ENCODE data around the gene PTOV1.
A peak's percentile ranks its signal among the peaks of the same experiment; 100 is the strongest.

The PTOV1 gene

GRCh38 chr19:49850487-49851342 lies at the start of gene PTOV1:
Gene PTOV1, plus strand, starts transcription at chr19:49851159.
- DNase-seq (ENCODE audit: insufficient read length, low spot score) = peak; percentile 93
- FAIRE-seq = peak; percentile 55

DNA sequence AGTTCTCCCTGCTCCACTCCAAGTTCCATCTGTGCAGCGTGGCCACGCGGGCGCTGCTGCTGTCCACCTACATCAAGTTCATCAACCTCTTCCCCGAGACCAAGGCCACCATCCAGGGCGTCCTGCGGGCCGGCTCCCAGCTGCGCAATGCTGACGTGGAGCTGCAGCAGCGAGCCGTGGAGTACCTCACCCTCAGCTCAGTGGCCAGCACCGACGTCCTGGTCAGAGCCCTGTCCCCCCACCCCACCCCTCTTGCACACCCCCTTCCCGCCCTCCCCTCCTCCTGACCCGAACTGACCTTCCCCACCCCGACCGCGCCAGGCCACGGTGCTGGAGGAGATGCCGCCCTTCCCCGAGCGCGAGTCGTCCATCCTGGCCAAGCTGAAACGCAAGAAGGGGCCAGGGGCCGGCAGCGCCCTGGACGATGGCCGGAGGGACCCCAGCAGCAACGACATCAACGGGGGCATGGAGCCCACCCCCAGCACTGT lies 49.5 kb upstream of the PTOV1 start:
- DNase-seq (ENCODE audit: insufficient read length, low spot score) (no peak), FAIRE-seq (no peak)

- FAIRE-seq (no peak), DNase-seq (ENCODE audit: insufficient read length, low spot score) (no peak)
Measured at GRCh38 chr19:49801966-49802661, 48.8 kb upstream of the PTOV1 start.

GRCh38 chr19:49802836-49803528 lies 48.0 kb upstream of the PTOV1 start:
- FAIRE-seq = no peak
- DNase-seq (ENCODE audit: insufficient read length, low spot score) = no peak

GRCh38 chr19:49803529-49803856 lies 47.5 kb upstream of the PTOV1 start:
- no peak for FAIRE-seq
- no peak for DNase-seq (ENCODE audit: insufficient read length, low spot score)

DNA sequence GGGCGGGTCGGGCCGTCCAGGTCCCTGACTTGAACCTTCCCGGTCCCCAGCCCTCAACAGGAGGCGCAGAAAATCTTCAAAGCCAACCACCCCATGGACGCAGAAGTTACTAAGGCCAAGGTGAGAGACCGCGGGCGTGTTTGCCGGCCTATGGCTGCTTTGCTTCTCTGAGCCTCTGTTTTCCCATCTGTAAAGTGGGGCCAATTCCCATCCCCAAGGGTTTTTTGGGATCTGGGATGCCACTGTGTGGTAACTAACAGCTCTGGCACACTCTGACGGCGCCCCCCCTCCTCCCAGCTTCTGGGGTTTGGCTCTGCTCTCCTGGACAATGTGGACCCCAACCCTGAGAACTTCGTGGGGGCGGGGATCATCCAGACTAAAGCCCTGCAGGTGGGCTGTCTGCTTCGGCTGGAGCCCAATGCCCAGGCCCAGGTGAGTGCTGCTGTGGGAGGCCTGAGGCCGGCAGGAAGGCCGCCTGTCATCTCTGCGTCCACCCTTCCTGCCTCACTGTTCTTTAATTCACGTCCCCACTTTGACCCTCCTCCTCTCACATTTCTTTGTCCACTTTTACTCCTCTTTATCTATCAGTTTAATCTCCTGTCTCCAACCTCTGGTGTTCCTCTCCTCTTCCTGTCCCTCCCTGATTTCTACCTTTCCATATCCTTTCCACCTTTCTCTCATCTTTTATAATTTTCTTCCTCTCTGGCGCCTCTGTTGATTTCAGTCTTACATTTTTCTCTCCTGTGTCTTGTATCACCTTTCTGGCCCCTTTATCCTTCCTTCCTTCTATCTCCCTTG lies 44.9 kb upstream of the PTOV1 start:
- FAIRE-seq (no peak), DNase-seq (ENCODE audit: insufficient read length, low spot score) (no peak)

GRCh38 chr19:49806620-49806959 lies 44.4 kb upstream of the PTOV1 start:
- FAIRE-seq = no peak

GRCh38 chr19:49807058-49807903 lies 43.7 kb upstream of the PTOV1 start:
- FAIRE-seq (no peak), DNase-seq (ENCODE audit: insufficient read length, low spot score) (no peak)

More at GRCh38 chr19:49806620-49806959, 44.4 kb upstream of the PTOV1 start:
- no peak for DNase-seq (ENCODE audit: insufficient read length, low spot score)

- DNase-seq (ENCODE audit: insufficient read length, low spot score) (no peak), FAIRE-seq (no peak)
Measured at GRCh38 chr19:49807904-49808675, 42.9 kb upstream of the PTOV1 start.

- no peak for DNase-seq (ENCODE audit: insufficient read length, low spot score)
Measured at GRCh38 chr19:49808711-49809159, 42.2 kb upstream of the PTOV1 start.

GRCh38 chr19:49809160-49809940 lies 41.6 kb upstream of the PTOV1 start:
- FAIRE-seq (no peak), DNase-seq (ENCODE audit: insufficient read length, low spot score) (no peak)

More at GRCh38 chr19:49808711-49809159, 42.2 kb upstream of the PTOV1 start:
- FAIRE-seq = no peak

DNA sequence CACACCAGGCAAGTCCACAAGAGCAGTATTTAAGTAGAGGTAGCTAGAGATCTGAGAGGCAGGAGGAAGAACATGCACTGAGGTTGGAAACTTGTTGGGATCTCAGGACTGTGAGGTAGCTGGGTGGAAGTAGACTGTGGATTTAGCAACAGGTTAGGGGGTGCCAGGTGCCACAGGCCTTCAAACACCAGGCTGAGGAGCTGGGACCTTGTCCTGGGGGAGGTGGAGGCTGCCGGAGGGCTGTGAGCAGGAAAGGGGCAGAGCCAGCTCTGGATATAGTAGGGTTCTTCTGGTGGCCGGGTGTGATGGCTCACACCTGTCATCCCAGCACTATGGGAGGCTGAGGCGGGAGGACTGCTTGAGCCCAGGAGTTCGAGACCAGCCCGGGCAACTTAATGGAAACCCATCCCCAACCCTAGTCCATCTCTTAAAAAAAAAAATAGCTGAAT lies 41.0 kb upstream of the PTOV1 start:
- no peak for DNase-seq (ENCODE audit: insufficient read length, low spot score)
- no peak for FAIRE-seq

DNA sequence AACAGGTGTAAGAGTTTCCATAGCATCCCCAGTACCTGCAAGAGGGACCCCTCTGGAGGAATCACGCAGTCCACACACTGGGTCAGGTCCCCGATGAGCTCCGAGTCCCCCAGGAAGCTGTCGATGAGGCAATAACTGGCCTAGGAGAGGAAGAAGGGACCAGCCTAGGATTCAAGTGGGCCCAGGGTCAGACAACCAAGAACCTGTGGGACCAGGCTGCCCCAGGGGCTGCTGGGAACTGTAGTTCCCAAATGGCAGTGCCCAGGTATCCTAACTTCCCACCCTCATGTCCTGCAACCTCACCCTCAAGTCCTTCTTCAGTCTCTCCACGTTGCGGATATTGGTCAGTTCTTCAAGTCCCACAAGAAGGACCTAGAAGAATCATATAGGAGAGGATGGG lies 39.6 kb upstream of the PTOV1 start:
- DNase-seq (ENCODE audit: insufficient read length, low spot score) (no peak), FAIRE-seq (no peak)

DNA sequence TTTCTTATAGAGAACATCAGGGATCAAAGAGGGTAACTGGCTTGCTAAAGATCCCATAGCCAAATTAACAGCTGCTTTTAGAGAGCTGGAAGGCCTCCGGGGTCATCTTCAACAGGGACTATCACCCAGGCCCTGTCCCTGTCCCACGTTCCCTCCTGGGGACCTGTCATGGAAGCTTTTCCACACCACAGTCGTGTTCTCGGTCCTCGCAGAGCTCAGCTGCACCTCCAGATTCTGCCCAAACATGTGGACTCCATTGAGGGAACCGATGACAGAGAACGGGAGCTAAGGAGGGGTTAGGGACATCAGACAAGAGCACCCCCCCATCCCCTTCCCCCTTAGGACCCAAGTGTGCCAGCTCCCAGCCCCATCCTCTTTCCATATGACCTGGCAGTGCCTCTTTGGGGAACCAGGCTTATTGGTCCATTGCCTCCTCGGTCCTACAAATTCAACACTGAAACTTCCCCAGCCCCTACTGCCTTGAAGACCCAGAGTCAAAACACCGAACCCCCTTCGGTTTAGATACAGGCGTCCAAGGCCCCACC lies 38.4 kb upstream of the PTOV1 start:
- FAIRE-seq (no peak), DNase-seq (ENCODE audit: insufficient read length, low spot score) (no peak)

DNA sequence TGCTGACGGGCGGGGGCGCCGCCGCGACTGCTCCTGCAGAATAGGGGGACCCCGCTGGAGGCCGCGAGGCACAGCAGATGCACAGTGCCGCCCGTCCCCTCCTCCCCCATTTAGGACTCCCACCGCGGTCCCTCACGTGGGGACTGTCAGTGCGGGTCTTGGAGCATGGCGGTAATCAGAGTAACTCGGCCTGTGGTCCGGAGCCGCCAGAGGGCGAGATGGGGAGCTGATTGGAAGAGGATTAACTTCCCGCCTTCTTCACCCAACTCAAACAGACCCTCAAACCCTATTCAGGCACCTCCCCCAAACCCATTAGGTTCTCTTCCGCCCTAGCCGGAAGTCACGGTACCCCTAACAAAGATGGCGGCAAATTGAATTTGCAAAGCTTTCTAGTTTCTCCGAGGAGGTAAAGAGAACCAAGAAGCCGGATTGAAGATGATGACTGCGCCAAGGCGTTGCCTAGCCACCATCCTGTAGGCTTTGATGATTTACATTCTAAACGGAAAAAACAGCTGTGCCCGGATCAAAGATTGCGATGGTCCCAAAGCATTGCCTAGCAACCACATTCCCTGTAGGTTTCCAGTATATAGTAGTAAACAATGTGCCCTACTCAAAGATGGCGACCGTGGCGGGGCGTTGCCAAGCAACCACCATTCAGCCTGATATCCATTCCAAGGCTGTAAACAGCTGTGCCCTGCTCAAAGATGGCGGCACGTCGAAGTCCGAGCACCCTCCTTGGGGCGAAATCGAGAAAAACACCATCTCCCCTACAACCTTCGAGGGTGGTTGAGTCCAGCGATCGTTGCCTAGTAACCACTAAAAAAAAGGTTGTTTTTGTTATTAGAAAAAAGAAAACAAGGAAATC lies 37.7 kb upstream of the PTOV1 start, which contains the start of gene FUZ:
TSS of gene FUZ (minus strand) at position 296 of the 865 bp plus-strand sequence. CDS start at position 110, 186 bp downstream.
- DNase-seq (ENCODE audit: insufficient read length, low spot score) = peak; percentile 93
- FAIRE-seq = peak; percentile 67

GRCh38 chr19:49814010-49814409 lies 36.9 kb upstream of the PTOV1 start:
- no peak for DNase-seq (ENCODE audit: insufficient read length, low spot score)

GRCh38 chr19:49816590-49816989 lies 34.4 kb upstream of the PTOV1 start:
- DNase-seq (ENCODE audit: insufficient read length, low spot score) (no peak), FAIRE-seq (no peak)

More at GRCh38 chr19:49814010-49814409, 36.9 kb upstream of the PTOV1 start:
- FAIRE-seq = no peak

Measured in HTR-8/SVneo (cell line).